SK-MEL-5 (cell line): ENCODE data around the gene TMEM88. TPM values are rescaled to one million over a fixed set of nuclear protein-coding genes. Genes with fewer than 3 reads are reported as not detected.

Source experiments
- DNase-seq: peaks from one replicate; pipeline ENCODE4 v3.0.0-alpha.2; 2016; ENCODE audit warnings: low read depth, low spot score
- in situ Hi-C: cut with HindIII; loops from 2 replicates; pipeline ENCODE4 v1.10.0; 2016; ENCODE audit warnings: low sequenced_read_pairs, high pct_unique_total_duplicates, low pct_unique_long_range_greater_than_20kb
- total RNA-seq: library from RNA; depleted of rRNA; stranded (reverse); fragments of >200 nt; shearing (Covaris generic); gene quantifications from 2 replicates; pipeline ENCODE4 v1.2.3, GENCODE V29; 2014; rRNA removed

Gene TMEM88
- total RNA-seq, 1 experiment from 2014 or later = 0.18 TPM

GRCh38 chr17:7888184-7888920 is 33.5 kb downstream of the TMEM88 start, which contains the start of gene CHD3:
TSS of gene CHD3 (plus strand) at chr17:7888789. CDS start at chr17:7889001, 212 bp downstream.
- in situ Hi-C loops = no loop called here
- peak; percentile 26 for DNase-seq

DNA sequence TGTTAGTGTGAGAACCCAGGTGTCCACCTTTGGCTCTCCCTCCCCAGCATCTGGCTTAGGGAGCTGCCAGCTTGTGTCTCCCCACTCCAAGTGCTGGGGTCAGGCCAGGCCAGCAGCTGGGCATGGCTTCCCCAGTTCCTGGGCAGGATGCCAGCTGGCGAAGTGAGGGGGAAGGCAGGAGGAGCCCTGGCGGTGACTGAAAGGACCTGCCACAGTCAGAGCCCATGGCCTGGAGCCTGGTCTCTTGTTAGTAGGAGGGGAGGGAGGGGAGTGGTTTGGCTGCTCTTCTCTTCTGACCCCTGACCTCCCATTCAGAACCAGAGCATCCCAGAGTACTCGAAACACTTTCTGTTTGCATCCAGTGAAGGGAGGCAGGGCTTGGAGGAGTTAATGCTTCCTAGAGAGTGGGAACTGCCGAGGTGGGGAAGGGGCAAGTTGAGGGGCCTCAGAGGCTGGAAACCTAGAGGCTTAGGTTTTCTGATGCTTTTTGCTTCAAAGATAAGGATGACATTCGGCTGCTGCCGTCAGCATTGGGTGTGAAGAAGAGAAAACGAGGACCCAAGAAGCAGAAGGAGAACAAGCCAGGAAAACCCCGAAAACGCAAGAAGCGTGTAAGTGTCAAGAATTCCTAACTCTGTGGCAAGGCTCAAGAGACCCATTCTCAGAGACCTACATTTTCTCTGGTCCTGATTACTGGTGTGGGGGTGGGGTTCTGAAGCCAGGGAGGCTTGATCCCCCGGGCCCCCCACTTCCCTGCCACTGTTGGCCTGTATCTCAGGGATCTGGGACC is 34.5 kb downstream of the TMEM88 start:
- DNase-seq = peak; percentile 84
- in situ Hi-C loops = no loop called here

GRCh38 chr17:7893187-7893880 is 38.5 kb downstream of the TMEM88 start:
- in situ Hi-C loops = no loop called here
- DNase-seq = no peak

DNA sequence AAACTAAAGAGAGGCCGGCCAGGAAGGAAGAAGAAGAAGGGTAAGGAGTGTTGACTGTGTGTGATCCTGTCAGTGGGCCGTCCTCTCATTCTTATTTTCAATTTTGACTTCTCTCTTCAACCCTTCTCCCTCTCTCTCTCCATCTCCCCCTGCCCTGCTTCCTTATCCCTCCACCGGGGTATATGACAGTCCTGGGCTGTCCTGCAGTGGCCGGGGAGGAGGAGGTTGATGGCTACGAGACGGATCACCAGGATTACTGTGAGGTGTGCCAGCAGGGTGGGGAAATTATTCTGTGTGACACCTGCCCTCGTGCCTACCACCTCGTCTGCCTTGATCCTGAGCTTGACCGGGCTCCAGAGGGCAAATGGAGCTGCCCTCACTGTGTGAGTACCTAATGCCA is 39.4 kb downstream of the TMEM88 start:
- in situ Hi-C loops = no loop called here
- DNase-seq = no peak

- in situ Hi-C loops = no loop called here
- no peak for DNase-seq
Measured at GRCh38 chr17:7894866-7895265, 40.0 kb downstream of the TMEM88 start.

DNA sequence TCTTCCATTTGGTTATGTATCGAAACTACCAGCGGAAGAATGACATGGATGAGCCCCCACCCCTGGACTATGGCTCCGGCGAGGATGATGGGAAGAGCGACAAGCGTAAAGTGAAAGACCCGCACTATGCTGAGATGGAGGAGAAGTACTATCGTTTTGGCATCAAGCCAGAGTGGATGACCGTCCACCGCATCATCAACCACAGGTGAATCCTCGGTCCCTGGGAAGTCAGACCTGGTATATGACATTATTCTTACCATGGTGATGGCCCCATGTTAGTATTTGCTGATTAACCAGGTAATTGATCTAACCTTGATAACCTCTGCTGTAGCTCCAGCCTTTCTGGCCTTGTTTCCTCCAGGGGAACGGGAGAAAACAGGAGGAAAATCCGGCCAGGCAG is 42.2 kb downstream of the TMEM88 start:
- in situ Hi-C loops = no loop called here

GRCh38 chr17:7897773-7898172 is 42.9 kb downstream of the TMEM88 start:
- in situ Hi-C loops = no loop called here
- DNase-seq = peak; percentile 85

More for the DNA sequence above, 42.2 kb downstream of the TMEM88 start:
- no peak for DNase-seq

DNA sequence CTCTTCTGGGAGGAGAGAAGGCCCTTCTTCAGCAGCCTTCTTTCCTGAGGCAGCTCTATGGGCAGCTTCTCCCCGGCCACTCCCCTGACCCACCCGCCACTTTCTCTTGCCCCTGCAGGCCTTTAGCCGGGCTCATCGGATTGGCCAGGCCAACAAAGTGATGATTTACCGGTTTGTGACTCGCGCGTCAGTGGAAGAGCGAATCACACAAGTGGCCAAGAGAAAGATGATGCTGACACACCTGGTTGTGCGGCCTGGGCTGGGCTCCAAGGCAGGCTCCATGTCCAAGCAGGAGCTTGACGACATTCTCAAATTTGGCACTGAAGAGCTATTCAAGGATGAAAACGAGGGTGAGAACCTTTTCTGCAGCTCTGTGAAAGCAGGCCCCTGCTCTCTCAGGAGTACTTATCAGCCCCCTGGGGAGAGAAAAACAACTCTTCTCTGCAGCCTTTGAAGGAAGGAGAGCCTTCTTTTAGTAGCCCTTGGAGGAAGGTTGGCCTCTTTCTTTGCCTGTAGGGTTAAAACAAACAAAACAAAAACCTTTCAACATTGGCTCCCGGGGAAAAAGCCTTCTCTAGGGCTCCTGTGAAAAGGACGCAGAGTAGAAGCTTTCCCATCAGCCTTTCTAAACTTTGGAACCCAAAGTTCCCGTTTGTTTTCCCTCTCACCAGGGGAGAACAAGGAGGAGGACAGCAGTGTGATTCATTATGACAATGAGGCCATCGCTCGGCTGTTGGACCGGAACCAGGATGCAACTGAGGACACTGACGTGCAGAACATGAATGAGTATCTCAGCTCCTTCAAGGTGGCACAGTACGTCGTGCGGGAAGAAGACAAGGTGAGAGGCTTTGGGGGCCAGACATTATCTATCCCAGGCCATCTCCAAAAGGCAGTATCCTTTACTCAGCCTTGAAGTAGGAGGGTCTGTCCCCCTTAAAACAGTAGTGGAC is 48.6 kb downstream of the TMEM88 start:
- DNase-seq = no peak
- in situ Hi-C loops = no loop called here

Other genes starting within 250 kb of the TMEM88 start
- gene FXR2, start 240.2 kb upstream of the TMEM88 start, total RNA-seq = 56.6 and 61.7 TPM in 2 replicates
- gene SAT2, start 227.2 kb upstream of the TMEM88 start, total RNA-seq = 49.6 and 56.3 TPM in 2 replicates
- 0.82 and 1.6 TPM in 2 replicates for gene SHBG, start 224.9 kb upstream of the TMEM88 start, total RNA-seq
- 0.27 and 0.85 TPM in 2 replicates for gene ATP1B2, start 204.1 kb upstream of the TMEM88 start, total RNA-seq
- gene TP53, start 167.6 kb upstream of the TMEM88 start, total RNA-seq = 14.1 and 15.4 TPM in 2 replicates
- gene WRAP53, start 166.6 kb upstream of the TMEM88 start, total RNA-seq = 13.4 and 16.4 TPM in 2 replicates
- gene EFNB3, start 149.9 kb upstream of the TMEM88 start, total RNA-seq = 2.8 and 3.7 TPM in 2 replicates
- 0.03 TPM in 1 of 2 replicates, not detected in the other for gene DNAH2, start 137.3 kb upstream of the TMEM88 start, total RNA-seq
- gene KDM6B, start 20.8 kb upstream of the TMEM88 start, total RNA-seq = 1.6 and 2.4 TPM in 2 replicates
- 74.5 and 83.3 TPM in 2 replicates for gene NAA38, start 2.5 kb downstream of the TMEM88 start, total RNA-seq
- 7.2 and 7.5 TPM in 2 replicates for gene CYB5D1, start 2.9 kb downstream of the TMEM88 start, total RNA-seq
- gene CHD3, start 33.7 kb downstream of the TMEM88 start, total RNA-seq = 68.4 and 74.0 TPM in 2 replicates
- gene RNF227, start 61.2 kb downstream of the TMEM88 start, total RNA-seq = 4.3 and 5.7 TPM in 2 replicates
- 0.21 and 0.37 TPM in 2 replicates for gene KCNAB3, start 74.8 kb downstream of the TMEM88 start, total RNA-seq
- gene TRAPPC1, start 76.9 kb downstream of the TMEM88 start, total RNA-seq = 22.1 and 27.3 TPM in 2 replicates
- 11.9 and 17.3 TPM in 2 replicates for gene CNTROB, start 77.1 kb downstream of the TMEM88 start, total RNA-seq
- gene GUCY2D, start 147.5 kb downstream of the TMEM88 start, total RNA-seq = not detected in 2 replicates
- gene ALOX15B, start 184.0 kb downstream of the TMEM88 start, total RNA-seq = 0.16 and 0.26 TPM in 2 replicates
- 0.21 TPM in 1 of 2 replicates, not detected in the other for gene ALOX12B, start 232.7 kb downstream of the TMEM88 start, total RNA-seq